ENCODE data around the gene RNASE13. TPM values are rescaled to one million over a fixed set of nuclear protein-coding genes. Genes with fewer than 3 reads are reported as not detected.
"Not testable (repeated sequence)": the region's sequence is repeated elsewhere in the genome, so short reads cannot be mapped to it uniquely, and the experiment has no call there.

Gene RNASE13
- total RNA-seq, 2 experiments from 2014 or later, result not detected

GRCh38 chr14:21049271-21049673, 14.7 kb upstream of the RNASE13 start:
- H3K27ac Mint-ChIP-seq, result no peak overlapping the region
- H3K27me3 Mint-ChIP-seq, result peaks cover 5% of the 10 kb centered on the region
- intact Hi-C loops (cut with micrococcal nuclease), result no loop called here
- ChIA-PET POLR2A (no interaction called here), CTCF (interaction anchor here (1.1 to 2.6 kb wide), 2 partner anchors 35 to 55 kb away, joined by 4 to 8 read pairs; no protein-coding TSS in a partner anchor)
- peaks cover 11% of the 10 kb centered on the region for H3K4me1 Mint-ChIP-seq (ENCODE audit: low read depth)
- DNase-seq, result no peak
- H3K9me3 Mint-ChIP-seq, result no peaks in the 10 kb centered on the region
- no peaks in the 10 kb centered on the region for H3K36me3 Mint-ChIP-seq
- H3K4me3 Mint-ChIP-seq, result no peak overlapping the region

- no peaks in the 10 kb centered on the region for H3K9me3 Mint-ChIP-seq
- no peak overlapping the region for H3K27ac Mint-ChIP-seq
- CTCF ChIA-PET, result interaction anchor here (1.1 to 2.6 kb wide), 4 partner anchors 20 to 56 kb away, joined by 3 to 8 read pairs (median 5); no protein-coding TSS in a partner anchor
- H3K4me3 Mint-ChIP-seq, result no peak overlapping the region
- DNase-seq, result no peak
- intact Hi-C loops (cut with micrococcal nuclease), result no loop called here
- no peaks in the 10 kb centered on the region for H3K36me3 Mint-ChIP-seq
- H3K27me3 Mint-ChIP-seq, result peaks cover 5% of the 10 kb centered on the region
- POLR2A ChIA-PET, result interaction anchor here (1.0 kb wide), 1 partner anchor 76 kb away, joined by 3 read pairs; no protein-coding TSS in a partner anchor
- H3K4me1 Mint-ChIP-seq (ENCODE audit: low read depth), result peaks cover 8% of the 10 kb centered on the region
These were observed 14.0 kb upstream of the RNASE13 start for GRCh38 chr14:21048638-21049037.

GRCh38 chr14:21047378-21047781, 12.8 kb upstream of the RNASE13 start:
- ChIA-PET CTCF (interaction anchor here (1.1 to 2.6 kb wide), 6 partner anchors 21 to 76 kb away, joined by 4 to 18 read pairs (median 6); no protein-coding TSS in a partner anchor), POLR2A (no interaction called here)
- Mint-ChIP-seq H3K27me3 (peaks cover 5% of the 10 kb centered on the region), H3K4me3 (no peak overlapping the region), H3K36me3 (no peaks in the 10 kb centered on the region), H3K4me1 (ENCODE audit: low read depth) (peaks cover 12% of the 10 kb centered on the region), H3K27ac (no peak overlapping the region), H3K9me3 (no peaks in the 10 kb centered on the region)
- intact Hi-C loops (cut with micrococcal nuclease), result no loop called here
- DNase-seq, result no peak

- intact Hi-C loops (cut with micrococcal nuclease), result no loop called here
- Mint-ChIP-seq H3K27ac (no peak overlapping the region), H3K36me3 (no peaks in the 10 kb centered on the region), H3K4me1 (ENCODE audit: low read depth) (peaks cover 12% of the 10 kb centered on the region), H3K9me3 (no peaks in the 10 kb centered on the region), H3K27me3 (peaks cover 2% of the 10 kb centered on the region), H3K4me3 (no peak overlapping the region)
- ChIA-PET POLR2A (no interaction called here), CTCF (interaction anchor here (1.2 to 2.9 kb wide), 6 partner anchors 8 to 48 kb away, joined by 3 to 35 read pairs (median 6); no protein-coding TSS in a partner anchor)
- DNase-seq, result no peak
These were observed 9.5 kb upstream of the RNASE13 start for GRCh38 chr14:21043974-21044618.

GRCh38 chr14:21043387-21043973, 8.9 kb upstream of the RNASE13 start:
- Mint-ChIP-seq H3K27me3 (peaks cover 2% of the 10 kb centered on the region), H3K9me3 (no peaks in the 10 kb centered on the region), H3K27ac (no peak overlapping the region), H3K4me3 (no peak overlapping the region), H3K36me3 (no peaks in the 10 kb centered on the region), H3K4me1 (ENCODE audit: low read depth) (peaks cover 12% of the 10 kb centered on the region)
- intact Hi-C loops (cut with micrococcal nuclease), result no loop called here
- ChIA-PET POLR2A (no interaction called here), CTCF (interaction anchor here (1.5 to 2.9 kb wide), 5 partner anchors 10 to 49 kb away, joined by 3 to 35 read pairs (median 6); no protein-coding TSS in a partner anchor)
- DNase-seq, result no peak

GRCh38 chr14:21042918-21043317, 8.3 kb upstream of the RNASE13 start:
- CTCF ChIA-PET, result interaction anchor here (1.8 to 2.9 kb wide), 3 partner anchors 24 to 50 kb away, joined by 5 to 35 read pairs (median 6); no protein-coding TSS in a partner anchor
- no peak for DNase-seq
- intact Hi-C loops (cut with micrococcal nuclease), result no loop called here
- peaks cover 2% of the 10 kb centered on the region for H3K27me3 Mint-ChIP-seq
- no peaks in the 10 kb centered on the region for H3K9me3 Mint-ChIP-seq
- H3K27ac Mint-ChIP-seq, result no peak overlapping the region
- H3K4me3 Mint-ChIP-seq, result no peak overlapping the region
- POLR2A ChIA-PET, result no interaction called here
- peaks cover 12% of the 10 kb centered on the region for H3K4me1 Mint-ChIP-seq (ENCODE audit: low read depth)
- H3K36me3 Mint-ChIP-seq, result no peaks in the 10 kb centered on the region

GRCh38 chr14:21041676-21042433, 7.2 kb upstream of the RNASE13 start, which contains the start of gene RNASE7:
Gene RNASE7, plus strand, starts transcription at chr14:21042362. Its CDS starts 631 bp downstream, at chr14:21042993.
- no peaks in the 10 kb centered on the region for H3K27me3 Mint-ChIP-seq
- no peak for DNase-seq
- no peaks in the 10 kb centered on the region for H3K9me3 Mint-ChIP-seq
- H3K36me3 Mint-ChIP-seq, result no peaks in the 10 kb centered on the region
- no peak within 1 kb of the TSS for H3K27ac Mint-ChIP-seq
- peaks cover 12% of the 10 kb centered on the region for H3K4me1 Mint-ChIP-seq (ENCODE audit: low read depth)
- intact Hi-C loops (cut with micrococcal nuclease), result no loop called here
- ChIA-PET POLR2A (no interaction called here), CTCF (interaction anchor here (1.0 to 3.9 kb wide), 6 partner anchors 8 to 70 kb away, joined by 3 to 115 read pairs (median 5); no protein-coding TSS in a partner anchor)
- H3K4me3 Mint-ChIP-seq, result no peak within 1 kb of the TSS

- peaks cover 12% of the 10 kb centered on the region for H3K4me1 Mint-ChIP-seq (ENCODE audit: low read depth)
- H3K36me3 Mint-ChIP-seq, H3K27me3 Mint-ChIP-seq, H3K4me3 Mint-ChIP-seq, DNase-seq, H3K9me3 Mint-ChIP-seq, H3K27ac Mint-ChIP-seq: not testable (repeated sequence)
- intact Hi-C loops (cut with micrococcal nuclease), result loop anchor here (1.0 kb wide), 1 partner anchor 27 kb away; no protein-coding TSS in a partner anchor
- CTCF ChIA-PET, result interaction anchor here (0.7 to 3.9 kb wide), 8 partner anchors 18 to 64 kb away, joined by 3 to 115 read pairs (median 5); partner anchors contain the start of gene ARHGEF40
- POLR2A ChIA-PET, result interaction anchor here (0.6 kb wide), 1 partner anchor 476 kb away, joined by 6 read pairs; no protein-coding TSS in a partner anchor
These were observed 6.3 kb upstream of the RNASE13 start for GRCh38 chr14:21040941-21041340.

GRCh38 chr14:21040370-21040925, 5.8 kb upstream of the RNASE13 start:
- CTCF ChIA-PET, result interaction anchor here (0.7 to 3.9 kb wide), 12 partner anchors 20 to 183 kb away, joined by 3 to 115 read pairs (median 6); partner anchors contain the start of gene ARHGEF40
- Mint-ChIP-seq H3K4me3 (no peak overlapping the region), H3K36me3 (no peaks in the 10 kb centered on the region), H3K4me1 (ENCODE audit: low read depth) (peaks cover 12% of the 10 kb centered on the region), H3K9me3 (no peaks in the 10 kb centered on the region), H3K27ac (no peak overlapping the region), H3K27me3 (no peaks in the 10 kb centered on the region)
- DNase-seq, result no peak
- POLR2A ChIA-PET, result no interaction called here
- intact Hi-C loops (cut with micrococcal nuclease), result loop anchor here (1.0 kb wide), 1 partner anchor 26 kb away; no protein-coding TSS in a partner anchor

- H3K4me3 Mint-ChIP-seq, result no peak overlapping the region
- CTCF ChIA-PET, result interaction anchor here (0.7 to 3.9 kb wide), 14 partner anchors 19 to 182 kb away, joined by 3 to 115 read pairs (median 4); partner anchors contain the start of gene ARHGEF40
- H3K9me3 Mint-ChIP-seq, result no peaks in the 10 kb centered on the region
- POLR2A ChIA-PET, result no interaction called here
- H3K36me3 Mint-ChIP-seq, result no peaks in the 10 kb centered on the region
- intact Hi-C loops (cut with micrococcal nuclease), result loop anchor here (1.0 kb wide), 1 partner anchor 25 kb away; no protein-coding TSS in a partner anchor
- no peak overlapping the region for H3K27ac Mint-ChIP-seq
- peak; percentile 18 for DNase-seq
- H3K27me3 Mint-ChIP-seq, result no peaks in the 10 kb centered on the region
- peaks cover 11% of the 10 kb centered on the region for H3K4me1 Mint-ChIP-seq (ENCODE audit: low read depth)
These were observed 5.2 kb upstream of the RNASE13 start for GRCh38 chr14:21039585-21040369.
